Pericardium fibroblast (primary cell): ENCODE measurements around the gene ST6GALNAC3. TPM values are rescaled to one million over a fixed set of nuclear protein-coding genes. Genes with fewer than 3 reads are reported as not detected.

Experiments used
- total RNA-seq: library from RNA; depleted of rRNA; stranded (reverse); fragments of >200 nt; gene quantifications from 2 replicates; pipeline ENCODE4 v1.2.3, GENCODE V29; 2015

ST6GALNAC3 gene
- total RNA-seq = 1.5 and 3.2 TPM in 2 replicates

DNA sequence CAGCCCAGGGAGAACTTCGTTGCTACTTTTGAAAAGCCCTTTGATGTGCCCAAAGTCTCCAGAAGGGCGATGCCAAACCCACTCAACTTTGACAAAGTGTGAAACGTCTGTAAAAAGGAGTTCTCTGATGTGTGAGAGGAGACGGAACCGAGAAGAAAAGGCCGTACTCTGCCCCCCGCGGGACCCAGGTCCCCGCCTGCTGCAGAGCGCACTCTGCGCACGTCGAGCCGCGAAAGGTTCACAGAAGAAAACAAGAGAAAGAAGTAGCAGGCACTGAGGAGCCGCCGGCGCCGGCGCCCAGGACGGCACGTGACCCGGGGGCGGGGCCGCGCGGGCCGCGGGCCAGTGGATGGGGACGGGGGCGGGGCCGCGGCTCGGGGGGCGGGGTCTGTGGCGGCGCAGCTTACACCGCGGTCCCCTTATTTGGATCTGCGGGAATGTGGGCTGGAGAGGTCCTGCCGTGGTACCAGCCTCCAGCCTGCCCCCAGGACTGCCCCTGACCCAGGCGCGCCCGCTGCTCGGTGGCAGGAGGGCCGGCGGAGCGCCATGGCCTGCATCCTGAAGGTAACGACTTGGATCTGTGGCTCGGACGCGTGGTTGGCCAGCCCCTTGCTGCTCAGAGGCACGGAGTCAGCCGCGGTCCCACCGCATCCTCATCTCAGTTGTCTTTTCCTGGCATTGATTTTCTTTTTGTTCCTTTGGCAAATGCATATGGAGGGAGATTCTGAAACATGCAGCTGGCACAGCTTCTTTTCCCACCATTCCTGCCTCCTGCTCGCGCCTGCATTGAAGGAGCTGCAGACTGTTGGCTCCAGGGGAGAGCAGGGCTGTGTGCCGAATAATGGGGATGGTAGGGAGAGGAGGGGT lies at the start of gene ST6GALNAC3:
ST6GALNAC3 (plus strand) TSS at position 426 of the 867 bp plus-strand sequence.

Other genes starting within 250 kb of the ST6GALNAC3 start
- not detected in 2 replicates for gene ASB17, start 142.3 kb upstream of the ST6GALNAC3 start, total RNA-seq